Endothelial cell of umbilical vein (primary cell): ENCODE measurements around the gene ABCG2. TPM values are rescaled to one million over a fixed set of nuclear protein-coding genes. Genes with fewer than 3 reads are reported as not detected.

Source experiments
- BruUV-seq: library from RNA; stranded (reverse); fragments of 400-500 nt; replicated peaks from 2 replicates; lab custom pipeline; 2021; lab: Mats Ljungman, UMichigan
- CTCF ChIA-PET: fragments of 300-600, 350-600 bp; sonication (Branson Sonifier 250); formaldehyde crosslinking; loops from one replicate; lab custom pipeline; 2021; ENCODE audit warnings: antibody characterized with exemption, inconsistent platforms; lab: Charles Lee
- POLR2A ChIA-PET: fragments of 300-600, 350-600 bp; sonication (Branson Sonifier 250); formaldehyde crosslinking; loops from one replicate; lab custom pipeline; 2021; ENCODE audit warnings: antibody characterized with exemption, inconsistent platforms; lab: Charles Lee
- DNase-seq: peaks from one replicate; pipeline ENCODE4 v3.0.0-alpha.2; 2011; ENCODE audit warnings: low read depth, low spot score
- FAIRE-seq: peaks from 2 replicates; lab custom pipeline; 2011; peaks lifted over from hg19 to GRCh38; lab: Jason Lieb, UNC
- H2AFZ ChIP-seq: 2 replicates; pipeline ENCODE4 v1.6.0; 2012; ENCODE audit warnings: low read depth, low read length, control low read depth, inconsistent platforms
- H3K27ac ChIP-seq: 2 replicates; pipeline ENCODE4 v1.5.1; 2011; ENCODE audit warnings: low read depth, mild to moderate bottlenecking, control low read depth, low read length, moderate library complexity; ENCODE audit not compliant: insufficient read depth
- H3K27me3 ChIP-seq, 2 experiments: 2 replicates each; pipeline versions ENCODE4 v1.6.0 to v1.6.1; 2011; ENCODE audit warnings: low read length in 2 of 2, mixed read lengths in 1 of 2; ENCODE audit not compliant: control insufficient read depth in 2 of 2, insufficient read depth in 2 of 2
- H3K36me3 ChIP-seq, 2 experiments: 2 replicates in 1 of 2; 3 replicates in 1 of 2; pipeline ENCODE4 v1.5.1; 2011; ENCODE audit warnings: low read length in 2 of 2, mild to moderate bottlenecking in 1 of 2, moderate library complexity in 1 of 2; ENCODE audit not compliant: control insufficient read depth in 2 of 2, insufficient read depth in 2 of 2; ENCODE audit errors: extremely low read depth in 1 of 2
- H3K4me1 ChIP-seq: 3 replicates; pipeline ENCODE4 v1.5.1; 2011; ENCODE audit warnings: mild to moderate bottlenecking, low read length; ENCODE audit not compliant: control insufficient read depth, insufficient read depth; ENCODE audit errors: extremely low read depth
- H3K4me2 ChIP-seq: 2 replicates; pipeline ENCODE4 v1.6.1; 2011; ENCODE audit warnings: low read length, control low read depth, mixed read lengths; ENCODE audit not compliant: insufficient read depth
- H3K4me3 ChIP-seq, 3 experiments: fragments of 200-600 bp in 1 of 3; sonication (generic), shearing (Covaris generic) in 1 of 3; replicated peaks in 1 of 3; 2 replicates each; pipeline ENCODE4 v1.5.1; 2011 to 2016; ENCODE audit warnings: control low read depth in 3 of 3, low read length in 3 of 3, mild to moderate bottlenecking in 2 of 3, inconsistent platforms in 1 of 3, low read depth in 1 of 3, moderate library complexity in 1 of 3; ENCODE audit not compliant: insufficient read depth in 1 of 3
- H3K79me2 ChIP-seq: 2 replicates; pipeline ENCODE4 v1.6.0; 2012; ENCODE audit warnings: low read length, inconsistent platforms; ENCODE audit not compliant: control insufficient read depth, insufficient read depth
- H3K9ac ChIP-seq: replicated peaks from 2 replicates; pipeline ENCODE3; 2011; ENCODE audit warnings: low read length, control low read depth; ENCODE audit not compliant: insufficient read depth; ENCODE audit errors: extremely low read depth
- H3K9me1 ChIP-seq: replicated peaks from 3 replicates; pipeline ENCODE4 v1.6.0; 2011; ENCODE audit warnings: mild to moderate bottlenecking, low read length; ENCODE audit not compliant: control insufficient read depth, insufficient read depth; ENCODE audit errors: extremely low read depth
- H3K9me3 ChIP-seq: replicated peaks from 2 replicates; pipeline ENCODE4 v1.5.1; 2012; ENCODE audit warnings: low read length, inconsistent platforms; ENCODE audit not compliant: control insufficient read depth, insufficient read depth
- H4K20me1 ChIP-seq: replicated peaks from 2 replicates; pipeline ENCODE3; 2011; ENCODE audit warnings: mild to moderate bottlenecking, low read length; ENCODE audit not compliant: control insufficient read depth, insufficient read depth; ENCODE audit errors: extremely low read depth
- EZH2 ChIP-seq: IDR thresholded peaks from 2 replicates; pipeline ENCODE4 v1.6.1; 2012; ENCODE audit warnings: borderline replicate concordance, low read depth, mild to moderate bottlenecking, moderate library complexity, low read length, inconsistent platforms; ENCODE audit not compliant: severe bottlenecking
- FOS ChIP-seq: IDR thresholded peaks from 2 replicates; pipeline ENCODE4 v1.6.1; 2011; ENCODE audit warnings: mild to moderate bottlenecking, low read length, moderate library complexity, borderline replicate concordance; ENCODE audit not compliant: insufficient read depth
- GATA2 ChIP-seq: IDR thresholded peaks from 2 replicates; pipeline ENCODE4 v1.7.0; 2011; ENCODE audit warnings: low read depth, mild to moderate bottlenecking, moderate library complexity, mixed read lengths, low read length; ENCODE audit not compliant: insufficient read length, insufficient read depth
- JUN ChIP-seq: IDR thresholded peaks from 2 replicates; pipeline ENCODE4 v1.6.1; 2011; ENCODE audit warnings: borderline replicate concordance, low read depth; ENCODE audit not compliant: insufficient read length, insufficient read depth
- MYC ChIP-seq: IDR thresholded peaks from one replicate; pipeline ENCODE4 v1.6.1; 2011; ENCODE audit warnings: mild to moderate bottlenecking, low read depth, low read length
- POLR2A ChIP-seq: IDR thresholded peaks from 2 replicates; pipeline ENCODE4 v1.6.1; 2012; ENCODE audit warnings: low read depth, mild to moderate bottlenecking, control low read depth, low read length
- POLR2AphosphoS5 ChIP-seq: IDR thresholded peaks from 2 replicates; pipeline ENCODE4 v1.6.1; 2012; ENCODE audit warnings: low read depth, mild to moderate bottlenecking, control low read depth, low read length, moderate library complexity; ENCODE audit not compliant: insufficient read depth
- dilution Hi-C: fragments of 300-500 bp; cut with MboI; formaldehyde crosslinking; loops from one replicate; pipeline ENCODE4 v1.15.0; 2019; ENCODE audit warnings: low sequenced_read_pairs; ENCODE audit not compliant: extremely low pct_ligation_motif_present
- intact Hi-C: fragments of 100-400 bp; cut with micrococcal nuclease; formaldehyde crosslinking; loops from one replicate; pipeline ENCODE4 v1.10.0; 2022
- polyA plus RNA-seq, 4 experiments: library from polyadenylated mRNA; depleted of rRNA in 3 of 4; stranded (reverse) in 3 of 4; unstranded in 1 of 4; fragments of >200 nt; gene quantifications; 2 replicates each; pipeline versions ENCODE4 v1.2.1 to v1.2.3, GENCODE V29; 2011 to 2012; ENCODE audit warnings: missing spikeins in 1 of 4
- total RNA-seq: library from RNA; stranded (reverse); gene quantifications from 2 replicates; pipeline ENCODE4 v1.2.3, GENCODE V29; 2021
- TF ChIP-seq, protein P1 (sequence below): IDR thresholded peaks from 2 replicates; pipeline ENCODE4 v1.6.1; 2011; ENCODE audit not compliant: insufficient read depth, insufficient read length
- TF ChIP-seq, protein P2 (sequence below), 2 donors: IDR thresholded peaks; 1 replicate in 1 of 2; 2 replicates in 1 of 2; pipeline ENCODE4 v1.5.1; 2011; ENCODE audit warnings: low read length in 2 of 2, mild to moderate bottlenecking in 2 of 2, moderate library complexity in 2 of 2, control low read depth in 1 of 2, inconsistent platforms in 1 of 2, low read depth in 1 of 2; ENCODE audit not compliant: insufficient read depth in 1 of 2; ENCODE audit errors: extremely low read depth in 1 of 2

The ABCG2 gene
- total and polyA plus RNA-seq, 2 donors (not counting 3 experiments of a cell fraction or from before 2014, with no cell fraction given), result 3.4 to 5.0 TPM

DNA sequence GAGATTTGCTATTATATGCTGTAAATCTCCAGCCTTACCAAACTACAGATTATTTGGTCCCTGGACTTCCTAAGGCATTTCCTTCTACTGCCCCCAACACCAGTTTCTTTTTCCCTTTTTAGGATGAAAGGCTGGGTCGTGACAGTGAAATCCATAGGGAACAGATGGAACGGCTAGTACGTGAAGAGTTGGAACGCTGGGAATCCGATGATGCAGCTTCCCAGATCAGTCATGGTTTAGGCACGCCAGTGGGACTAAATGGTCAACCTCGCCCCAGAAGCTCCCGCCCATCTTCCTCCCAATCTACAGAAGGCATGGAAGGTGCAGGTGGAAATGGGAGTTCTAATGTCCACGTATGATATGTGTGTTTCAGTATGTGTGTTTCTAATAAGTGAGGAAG lies 83.1 kb downstream of the ABCG2 start:
- dilution Hi-C loops, result no loop called here
- FAIRE-seq (no peak), DNase-seq (no peak)
- no peaks in the 10 kb centered on the region for H3K79me2 ChIP-seq
- peaks cover 19 to 21% of the 10 kb centered on the region in 2 experiments for H3K36me3 ChIP-seq
- ChIA-PET POLR2A (no interaction called here), CTCF (no interaction called here)
- H4K20me1 ChIP-seq, result no peaks in the 10 kb centered on the region
- H3K4me2 ChIP-seq, result no peak overlapping the region
- H3K4me1 ChIP-seq, result no peaks in the 10 kb centered on the region
- H3K27me3 ChIP-seq, result no peaks in the 10 kb centered on the region
- TF ChIP-seq EZH2, result no peak
- no peak for TF ChIP-seq MYC
- TF ChIP-seq, protein P1, sequence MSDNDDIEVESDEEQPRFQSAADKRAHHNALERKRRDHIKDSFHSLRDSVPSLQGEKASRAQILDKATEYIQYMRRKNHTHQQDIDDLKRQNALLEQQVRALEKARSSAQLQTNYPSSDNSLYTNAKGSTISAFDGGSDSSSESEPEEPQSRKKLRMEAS, result no peak
- no peak for TF ChIP-seq JUN
- TF ChIP-seq POLR2AphosphoS5, result no peak
- TF ChIP-seq, protein P2, sequence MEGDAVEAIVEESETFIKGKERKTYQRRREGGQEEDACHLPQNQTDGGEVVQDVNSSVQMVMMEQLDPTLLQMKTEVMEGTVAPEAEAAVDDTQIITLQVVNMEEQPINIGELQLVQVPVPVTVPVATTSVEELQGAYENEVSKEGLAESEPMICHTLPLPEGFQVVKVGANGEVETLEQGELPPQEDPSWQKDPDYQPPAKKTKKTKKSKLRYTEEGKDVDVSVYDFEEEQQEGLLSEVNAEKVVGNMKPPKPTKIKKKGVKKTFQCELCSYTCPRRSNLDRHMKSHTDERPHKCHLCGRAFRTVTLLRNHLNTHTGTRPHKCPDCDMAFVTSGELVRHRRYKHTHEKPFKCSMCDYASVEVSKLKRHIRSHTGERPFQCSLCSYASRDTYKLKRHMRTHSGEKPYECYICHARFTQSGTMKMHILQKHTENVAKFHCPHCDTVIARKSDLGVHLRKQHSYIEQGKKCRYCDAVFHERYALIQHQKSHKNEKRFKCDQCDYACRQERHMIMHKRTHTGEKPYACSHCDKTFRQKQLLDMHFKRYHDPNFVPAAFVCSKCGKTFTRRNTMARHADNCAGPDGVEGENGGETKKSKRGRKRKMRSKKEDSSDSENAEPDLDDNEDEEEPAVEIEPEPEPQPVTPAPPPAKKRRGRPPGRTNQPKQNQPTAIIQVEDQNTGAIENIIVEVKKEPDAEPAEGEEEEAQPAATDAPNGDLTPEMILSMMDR (IDR thresholded peaks at IDR 0.05; ENCODE audit: extremely low read depth in 1 of 2, insufficient read depth in 1 of 2, low read depth in 1 of 2, low read length in 2 of 2), result no peak
- TF ChIP-seq FOS, result no peak
- TF ChIP-seq POLR2A, result no peak
- no peak for TF ChIP-seq GATA2
- H3K9ac ChIP-seq, result no peak overlapping the region
- intact Hi-C loops, result no loop called here
- H3K4me3 ChIP-seq, result no peak overlapping the region
- BruUV-seq, result no TSS peak
- H3K9me3 ChIP-seq, result no peaks in the 10 kb centered on the region
- H3K27ac ChIP-seq, result no peak overlapping the region
- H2AFZ ChIP-seq, result no peak overlapping the region
- no peaks in the 10 kb centered on the region for H3K9me1 ChIP-seq
